CD14-positive monocyte (primary cell): ENCODE measurements around the gene HSD17B3. TPM values are rescaled to one million over a fixed set of nuclear protein-coding genes. Genes with fewer than 3 reads are reported as not detected.
"Not testable (repeated sequence)": the region's sequence is repeated elsewhere in the genome, so short reads cannot be mapped to it uniquely, and the experiment has no call there.

Experiments used
- DNase-seq, 3 donors: peaks; one replicate each; pipeline ENCODE4 v3.0.0-alpha.2; 2011 to 2022
- H2AFZ ChIP-seq: 2 replicates; pipeline ENCODE4 v1.6.0; 2012; ENCODE audit warnings: mild to moderate bottlenecking, low read depth, low read length, inconsistent platforms; ENCODE audit not compliant: insufficient read depth, poor library complexity, severe bottlenecking
- H3K27ac ChIP-seq, 2 donors: 1 replicate in 1 of 2; 2 replicates in 1 of 2; pipeline ENCODE4 v1.5.1; 2012 to 2013; ENCODE audit warnings: low read length in 2 of 2, control low read depth in 1 of 2, inconsistent platforms in 1 of 2, low read depth in 1 of 2, mild to moderate bottlenecking in 1 of 2
- H3K27me3 ChIP-seq, 2 donors: one replicate each; pipeline versions ENCODE4 v1.6.0 to v1.6.1; 2011 to 2013; ENCODE audit warnings: low read length in 2 of 2; ENCODE audit not compliant: control insufficient read depth in 2 of 2, insufficient read depth in 2 of 2
- H3K36me3 ChIP-seq, 2 donors: replicated peaks in 1 of 2; 1 replicate in 1 of 2; 2 replicates in 1 of 2; pipeline versions ENCODE4 v1.5.1 to v1.6.1; 2012 to 2013; ENCODE audit warnings: low read length in 2 of 2, control low read depth in 1 of 2, inconsistent platforms in 1 of 2, mild to moderate bottlenecking in 1 of 2; ENCODE audit not compliant: insufficient read depth in 2 of 2, control insufficient read depth in 1 of 2
- H3K4me1 ChIP-seq, 2 donors: 1 replicate in 1 of 2; 2 replicates in 1 of 2; pipeline versions ENCODE4 v1.5.1 to v1.6.1; 2012 to 2013; ENCODE audit warnings: low read length in 2 of 2, control low read depth in 1 of 2, inconsistent platforms in 1 of 2, mild to moderate bottlenecking in 1 of 2, moderate library complexity in 1 of 2; ENCODE audit not compliant: insufficient read depth in 2 of 2, control insufficient read depth in 1 of 2
- H3K4me2 ChIP-seq: replicated peaks from 2 replicates; pipeline ENCODE3; 2012; ENCODE audit warnings: low read length, moderate library complexity, mild to moderate bottlenecking; ENCODE audit not compliant: poor library complexity, severe bottlenecking; ENCODE audit errors: extremely low read depth
- H3K4me3 ChIP-seq, 3 experiments: fragments of 200-600 bp in 1 of 3; sonication (generic) in 1 of 3; replicated peaks in 1 of 3; 1 replicate in 2 of 3; 2 replicates in 1 of 3; pipeline ENCODE4 v1.5.1; 2011 to 2013; ENCODE audit warnings: low read length in 3 of 3, mild to moderate bottlenecking in 3 of 3, control low read depth in 2 of 3, low read depth in 2 of 3, inconsistent platforms in 1 of 3, moderate library complexity in 1 of 3
- H3K79me2 ChIP-seq: 2 replicates; pipeline ENCODE4 v1.6.0; 2012; ENCODE audit warnings: mild to moderate bottlenecking, control low read depth, inconsistent platforms, low read length, moderate library complexity; ENCODE audit not compliant: insufficient read depth
- H3K9ac ChIP-seq: 2 replicates; pipeline ENCODE4 v1.6.0; 2017; ENCODE audit warnings: low read length, mild to moderate bottlenecking; ENCODE audit not compliant: insufficient read depth, poor library complexity, severe bottlenecking
- H3K9me3 ChIP-seq, 2 donors: replicated peaks in 1 of 2; 1 replicate in 1 of 2; 2 replicates in 1 of 2; pipeline versions ENCODE4 v1.5.1 to v1.6.1; 2012 to 2013; ENCODE audit warnings: low read length in 2 of 2, control low read depth in 1 of 2; ENCODE audit not compliant: control insufficient read depth in 1 of 2, insufficient read depth in 1 of 2
- H4K20me1 ChIP-seq: 2 replicates; pipeline ENCODE4 v1.6.0; 2012; ENCODE audit warnings: mild to moderate bottlenecking, low read length, control low read depth, moderate library complexity; ENCODE audit not compliant: insufficient read depth
- H3K27ac Mint-ChIP-seq, 7 donors: one replicate each; pipeline ENCODE4 v1.8.0; 2020; ENCODE audit warnings: mild to moderate bottlenecking in 7 of 7, mixed read lengths in 7 of 7, moderate library complexity in 6 of 7, inconsistent platforms in 2 of 7
- H3K27me3 Mint-ChIP-seq, 3 donors: one replicate each; pipeline ENCODE4 v1.8.0; 2021 to 2022; ENCODE audit warnings: low read depth in 3 of 3, mild to moderate bottlenecking in 3 of 3, mixed read lengths in 3 of 3, moderate library complexity in 3 of 3, inconsistent platforms in 1 of 3
- H3K36me3 Mint-ChIP-seq, 2 donors: one replicate each; pipeline ENCODE4 v1.8.0; 2020; ENCODE audit warnings: mixed read lengths in 2 of 2, inconsistent platforms in 1 of 2, mild to moderate bottlenecking in 1 of 2
- H3K4me1 Mint-ChIP-seq: one replicate; pipeline ENCODE4 v1.8.0; 2020; ENCODE audit warnings: mild to moderate bottlenecking, mixed read lengths
- H3K4me3 Mint-ChIP-seq, 2 donors: one replicate each; pipeline ENCODE4 v1.8.0; 2020; ENCODE audit warnings: mild to moderate bottlenecking in 2 of 2, mixed read lengths in 2 of 2, moderate library complexity in 1 of 2
- H3K9me3 Mint-ChIP-seq, 7 donors: one replicate each; pipeline ENCODE4 v1.8.0; 2020 to 2022; ENCODE audit warnings: mixed read lengths in 7 of 7, mild to moderate bottlenecking in 6 of 7, moderate library complexity in 6 of 7, inconsistent platforms in 2 of 7
- CTCF ChIP-seq: fragments of 200-600 bp; IDR thresholded peaks from one replicate; pipeline ENCODE4 v1.8.0; 2022; ENCODE audit warnings: antibody characterized with exemption, mild to moderate bottlenecking
- WGBS: methylation state at CpG from one replicate; pipeline ENCODE4 v1.1.5; 2013; ENCODE audit warnings: missing lambda C conversion rate; ENCODE audit not compliant: insufficient coverage; 5-methylcytosine and 5-hydroxymethylcytosine counted together
- intact Hi-C, 2 donors: fragments of 100-400 bp; cut with micrococcal nuclease; formaldehyde crosslinking; loops; one replicate each; pipeline versions ENCODE4 v1.15.0 to v1.15.1; 2023
- polyA plus RNA-seq, 3 donors: library from polyadenylated mRNA; depleted of rRNA in 1 of 3; unstranded in 2 of 3; stranded (reverse) in 1 of 3; fragments of 300-500 nt in 2 of 3; fragments of >200 nt in 1 of 3; fragmentation: Illumina TruSeq in 2 of 3; gene quantifications; 1 replicate in 2 of 3; 2 replicates in 1 of 3; pipeline ENCODE4 v1.2.3, GENCODE V29; 2012 to 2021

Gene HSD17B3
- polyA plus RNA-seq, 3 donors: 0.09 TPM; not detected in 2

- no peak overlapping the region for H3K4me2 ChIP-seq
- no peak overlapping the region for H3K4me3 Mint-ChIP-seq
- no peak overlapping the region for H3K9ac ChIP-seq
- H3K9me3 Mint-ChIP-seq: peaks cover 18 to 36% (median 31%) of the 10 kb centered on the region in 7 donors
- H3K4me1 ChIP-seq: no peaks in the 10 kb centered on the region
- no peak overlapping the region for H3K4me3 ChIP-seq
- DNase-seq: no peak
- no peaks in the 10 kb centered on the region for H3K27me3 ChIP-seq
- H3K36me3 ChIP-seq: no peaks in the 10 kb centered on the region
- peaks cover 9 to 13% (median 9%) of the 10 kb centered on the region in 3 donors for H3K27me3 Mint-ChIP-seq
- no peak overlapping the region for H2AFZ ChIP-seq
- no peak overlapping the region for H3K27ac Mint-ChIP-seq
- WGBS: 100% methylated on average over 1 of the region's 7 CpGs
- no peaks in the 10 kb centered on the region for H3K4me1 Mint-ChIP-seq
- no peaks in the 10 kb centered on the region for H4K20me1 ChIP-seq
- H3K27ac ChIP-seq: no peak overlapping the region
- H3K36me3 Mint-ChIP-seq: no peaks in the 10 kb centered on the region
- intact Hi-C loops: no loop called here
- H3K9me3 ChIP-seq: peaks cover 18 to 24% of the 10 kb centered on the region in 2 donors
- TF ChIP-seq CTCF: no peak
- H3K79me2 ChIP-seq: no peaks in the 10 kb centered on the region
These were observed 7.9 kb upstream of the HSD17B3 start for GRCh38 chr9:96309850-96310249.

- H3K36me3 ChIP-seq, H3K4me2 ChIP-seq, H3K9me3 ChIP-seq, H2AFZ ChIP-seq, H3K79me2 ChIP-seq, H3K9ac ChIP-seq, H3K36me3 Mint-ChIP-seq, DNase-seq, H3K4me1 Mint-ChIP-seq, H3K4me1 ChIP-seq, H4K20me1 ChIP-seq, H3K4me3 ChIP-seq, H3K27ac ChIP-seq, H3K27ac Mint-ChIP-seq, H3K4me3 Mint-ChIP-seq, intact Hi-C loops, H3K27me3 ChIP-seq: not testable (repeated sequence)
- Mint-ChIP-seq H3K9me3 (peaks cover 6 to 21% (median 12%) of the 10 kb centered on the region in 7 donors), H3K27me3 (peaks cover 10 to 14% (median 14%) of the 10 kb centered on the region in 3 donors)
- WGBS: no CpG with 5 or more reads among the region's 6 CpGs
These were observed 5.0 kb upstream of the HSD17B3 start for GRCh38 chr9:96306958-96307357.
